CD8-positive, alpha-beta memory T cell (primary cell): ENCODE measurements around the gene COX10. TPM values are rescaled to one million over a fixed set of nuclear protein-coding genes. Genes with fewer than 3 reads are reported as not detected.
A peak's percentile ranks its signal among the peaks of the same experiment; 100 is the strongest.

Experiments used
- CTCF ChIA-PET: fragments of 350-600 bp; sonication (Branson Sonifier 250); formaldehyde crosslinking; loops from one replicate; lab custom pipeline; 2021; ENCODE audit warnings: antibody characterized with exemption; lab: Charles Lee
- POLR2A ChIA-PET: fragments of 350-600 bp; sonication (Branson Sonifier 250); formaldehyde crosslinking; loops from one replicate; lab custom pipeline; 2021; ENCODE audit warnings: antibody characterized with exemption; lab: Charles Lee
- DNase-seq, 5 donors: peaks; one replicate each; pipeline versions ENCODE4 v3.0.0 to v3.0.0-alpha.2; 2020 to 2022; ENCODE audit warnings: mixed read lengths in 1 of 5
- H3K27ac ChIP-seq: one replicate; pipeline ENCODE4 v1.7.0; 2013; ENCODE audit warnings: low read depth, mild to moderate bottlenecking, low read length, moderate library complexity
- H3K27me3 ChIP-seq: 2 replicates; pipeline ENCODE4 v1.7.0; 2013; ENCODE audit warnings: low read length, mild to moderate bottlenecking; ENCODE audit not compliant: insufficient read depth, poor library complexity, severe bottlenecking
- H3K36me3 ChIP-seq: 2 replicates; pipeline ENCODE4 v1.7.0; 2013; ENCODE audit warnings: mild to moderate bottlenecking, low read length, moderate library complexity; ENCODE audit not compliant: insufficient read depth
- H3K4me1 ChIP-seq: 2 replicates; pipeline ENCODE4 v1.7.0; 2013; ENCODE audit warnings: mild to moderate bottlenecking, low read length, moderate library complexity; ENCODE audit not compliant: insufficient read depth
- H3K4me3 ChIP-seq: 2 replicates; pipeline ENCODE4 v1.7.0; 2013; ENCODE audit warnings: mild to moderate bottlenecking, low read length
- H3K9me3 ChIP-seq: 2 replicates; pipeline ENCODE4 v1.7.0; 2013; ENCODE audit warnings: mild to moderate bottlenecking, low read length
- H3K27ac Mint-ChIP-seq, 8 donors: one replicate each; pipeline ENCODE4 v1.8.0; 2020 to 2021; ENCODE audit warnings: mixed read lengths in 8 of 8, mild to moderate bottlenecking in 6 of 8, inconsistent platforms in 3 of 8, moderate library complexity in 3 of 8
- H3K27me3 Mint-ChIP-seq, 2 donors: one replicate each; pipeline ENCODE4 v1.8.0; 2020 to 2021; ENCODE audit warnings: mixed read lengths in 2 of 2, mild to moderate bottlenecking in 1 of 2, moderate library complexity in 1 of 2
- H3K36me3 Mint-ChIP-seq, 3 donors: one replicate each; pipeline ENCODE4 v1.8.0; 2020 to 2021; ENCODE audit warnings: mixed read lengths in 3 of 3, inconsistent platforms in 1 of 3, mild to moderate bottlenecking in 1 of 3
- H3K4me1 Mint-ChIP-seq, 3 donors: one replicate each; pipeline ENCODE4 v1.8.0; 2020 to 2021; ENCODE audit warnings: mixed read lengths in 3 of 3, inconsistent platforms in 1 of 3, mild to moderate bottlenecking in 1 of 3
- H3K4me3 Mint-ChIP-seq, 7 donors: one replicate each; pipeline ENCODE4 v1.8.0; 2020 to 2021; ENCODE audit warnings: mixed read lengths in 7 of 7, mild to moderate bottlenecking in 6 of 7, moderate library complexity in 4 of 7, inconsistent platforms in 2 of 7
- H3K9me3 Mint-ChIP-seq, 5 donors: one replicate each; pipeline ENCODE4 v1.8.0; 2020 to 2022; ENCODE audit warnings: mixed read lengths in 5 of 5, mild to moderate bottlenecking in 3 of 5, moderate library complexity in 2 of 5, inconsistent platforms in 1 of 5
- polyA plus RNA-seq: library from polyadenylated mRNA; unstranded; fragments of 300-500 nt; fragmentation: Illumina TruSeq; gene quantifications from one replicate; pipeline ENCODE4 v1.2.3, GENCODE V29; 2021
- total RNA-seq, 2 experiments: library from RNA; stranded (reverse); gene quantifications; one replicate each; pipeline ENCODE4 v1.2.3, GENCODE V29; 2021

COX10 gene
- total and polyA plus RNA-seq, 3 experiments from 2014 or later: 19.9 to 30.9 (median 30.4) TPM

GRCh38 chr17:14094676-14095601, 25.6 kb downstream of the COX10 start:
- Histone ChIP-seq H3K4me1 (no peaks in the 10 kb centered on the region), H3K36me3 (no peaks in the 10 kb centered on the region), H3K27me3 (no peaks in the 10 kb centered on the region), H3K4me3 (no peak overlapping the region), H3K27ac (no peak overlapping the region), H3K9me3 (no peaks in the 10 kb centered on the region)
- ChIA-PET POLR2A (no interaction called here), CTCF (interaction anchor here (1.1 kb wide), 1 partner anchor 206 kb away, joined by 4 read pairs; the partner anchor contains the start of gene HS3ST3B1)
- peak overlapping the region in 2 of 8 donors; percentile 44 to 64 for H3K27ac Mint-ChIP-seq
- H3K27me3 Mint-ChIP-seq: no peaks in the 10 kb centered on the region
- H3K36me3 Mint-ChIP-seq: peaks cover 0 to 5% (median under 1%) of the 10 kb centered on the region in 3 donors
- H3K4me1 Mint-ChIP-seq: peaks cover 23 to 52% (median 36%) of the 10 kb centered on the region in 3 donors
- no peak overlapping the region for H3K4me3 Mint-ChIP-seq
- no peaks in the 10 kb centered on the region for H3K9me3 Mint-ChIP-seq
- DNase-seq: no peak

DNA sequence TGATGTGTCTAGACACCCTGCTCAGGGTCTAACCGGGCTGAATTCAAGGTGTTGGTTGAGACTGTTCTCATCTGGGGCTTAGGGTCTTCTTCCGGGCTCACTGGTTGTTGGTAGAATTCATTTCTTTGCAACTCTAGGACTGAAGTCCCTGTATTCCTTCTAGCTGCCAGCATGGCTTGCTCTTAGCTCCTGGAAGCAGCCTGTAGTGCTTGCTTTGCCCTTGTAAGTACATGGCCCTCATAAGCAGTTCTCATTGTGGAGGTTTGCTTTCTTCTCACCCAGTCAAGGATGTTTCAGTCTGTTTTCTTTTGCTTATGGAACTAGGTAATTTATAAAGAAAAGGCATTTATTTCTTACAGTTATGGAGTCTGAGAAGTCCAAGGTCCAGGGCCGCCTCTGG, 26.3 kb downstream of the COX10 start:
- Histone ChIP-seq H3K36me3 (no peaks in the 10 kb centered on the region), H3K27me3 (no peaks in the 10 kb centered on the region), H3K4me1 (no peaks in the 10 kb centered on the region), H3K27ac (no peak overlapping the region), H3K4me3 (no peak overlapping the region), H3K9me3 (no peaks in the 10 kb centered on the region)
- H3K27me3 Mint-ChIP-seq: no peaks in the 10 kb centered on the region
- ChIA-PET CTCF (interaction anchor here (1.1 kb wide), 1 partner anchor 205 kb away, joined by 4 read pairs; the partner anchor contains the start of gene HS3ST3B1), POLR2A (no interaction called here)
- no peak for DNase-seq
- peaks cover 0 to 4% (median 0%) of the 10 kb centered on the region in 3 donors for H3K36me3 Mint-ChIP-seq
- H3K4me1 Mint-ChIP-seq: peaks cover 19 to 47% (median 34%) of the 10 kb centered on the region in 3 donors
- H3K27ac Mint-ChIP-seq: peak overlapping the region in 1 of 8 donors; percentile 45
- peak overlapping the region in 1 of 7 donors; percentile 54 for H3K4me3 Mint-ChIP-seq
- H3K9me3 Mint-ChIP-seq: no peaks in the 10 kb centered on the region

- H3K9me3 Mint-ChIP-seq: no peaks in the 10 kb centered on the region
Observed at GRCh38 chr17:14098246-14098645, 28.9 kb downstream of the COX10 start.

GRCh38 chr17:14101976-14102375, 32.7 kb downstream of the COX10 start:
- H3K4me1 ChIP-seq: no peaks in the 10 kb centered on the region
- no peak for DNase-seq
- no peaks in the 10 kb centered on the region for H3K27me3 ChIP-seq
- Mint-ChIP-seq H3K27ac (peak overlapping the region in 2 of 8 donors; percentile 7 to 32), H3K36me3 (peaks cover 3 to 25% (median 11%) of the 10 kb centered on the region in 3 donors), H3K9me3 (no peaks in the 10 kb centered on the region), H3K4me3 (no peak overlapping the region), H3K27me3 (no peaks in the 10 kb centered on the region), H3K4me1 (peaks cover 2 to 19% (median 14%) of the 10 kb centered on the region in 3 donors)
- H3K4me3 ChIP-seq: no peak overlapping the region
- H3K36me3 ChIP-seq: no peaks in the 10 kb centered on the region
- POLR2A ChIA-PET: no interaction called here
- no peaks in the 10 kb centered on the region for H3K9me3 ChIP-seq
- H3K27ac ChIP-seq: no peak overlapping the region
- CTCF ChIA-PET: no interaction called here

More at GRCh38 chr17:14098246-14098645, 28.9 kb downstream of the COX10 start:
- Histone ChIP-seq H3K27ac (no peak overlapping the region), H3K9me3 (no peaks in the 10 kb centered on the region), H3K4me3 (no peak overlapping the region), H3K36me3 (no peaks in the 10 kb centered on the region), H3K4me1 (no peaks in the 10 kb centered on the region), H3K27me3 (no peaks in the 10 kb centered on the region)
- POLR2A ChIA-PET: no interaction called here
- no peak overlapping the region for H3K27ac Mint-ChIP-seq
- H3K27me3 Mint-ChIP-seq: no peaks in the 10 kb centered on the region
- no peak for DNase-seq
- H3K4me1 Mint-ChIP-seq: peaks cover 12 to 32% (median 15%) of the 10 kb centered on the region in 3 donors
- peaks cover 0 to 17% (median 3%) of the 10 kb centered on the region in 3 donors for H3K36me3 Mint-ChIP-seq
- CTCF ChIA-PET: no interaction called here
- no peak overlapping the region for H3K4me3 Mint-ChIP-seq

DNA sequence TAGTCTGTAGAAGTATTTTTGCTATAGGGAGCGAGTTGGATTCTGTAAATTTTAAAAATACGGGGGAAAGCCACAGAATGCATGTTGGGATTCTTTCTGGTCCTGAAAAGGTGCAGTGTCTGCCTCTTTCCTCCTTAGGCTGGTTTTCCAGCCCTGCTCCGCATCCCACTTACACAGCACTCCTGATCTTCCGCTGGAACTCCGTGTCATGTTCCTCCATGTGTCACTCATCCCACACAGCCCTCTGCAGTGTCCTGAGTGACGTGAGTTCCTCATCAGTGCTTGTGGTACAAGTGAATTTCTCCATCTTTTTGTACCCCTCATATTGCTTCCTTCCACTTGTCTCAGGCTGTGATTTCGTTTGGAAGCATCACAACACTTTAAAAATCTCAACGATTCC, 34.5 kb downstream of the COX10 start:
- H3K27me3 Mint-ChIP-seq: no peaks in the 10 kb centered on the region
- POLR2A ChIA-PET: no interaction called here
- H3K4me3 Mint-ChIP-seq: no peak overlapping the region
- CTCF ChIA-PET: no interaction called here
- no peaks in the 10 kb centered on the region for H3K9me3 ChIP-seq
- H3K4me1 Mint-ChIP-seq: peaks cover 18 to 34% (median 27%) of the 10 kb centered on the region in 3 donors
- H3K36me3 Mint-ChIP-seq: peaks cover 9 to 28% (median 15%) of the 10 kb centered on the region in 3 donors
- H3K27ac ChIP-seq: no peak overlapping the region
- H3K9me3 Mint-ChIP-seq: no peaks in the 10 kb centered on the region
- H3K27ac Mint-ChIP-seq: peak overlapping the region in 1 of 8 donors; percentile 8
- H3K4me3 ChIP-seq: no peak overlapping the region
- no peaks in the 10 kb centered on the region for H3K36me3 ChIP-seq
- H3K4me1 ChIP-seq: no peaks in the 10 kb centered on the region
- DNase-seq: no peak
- H3K27me3 ChIP-seq: no peaks in the 10 kb centered on the region

DNA sequence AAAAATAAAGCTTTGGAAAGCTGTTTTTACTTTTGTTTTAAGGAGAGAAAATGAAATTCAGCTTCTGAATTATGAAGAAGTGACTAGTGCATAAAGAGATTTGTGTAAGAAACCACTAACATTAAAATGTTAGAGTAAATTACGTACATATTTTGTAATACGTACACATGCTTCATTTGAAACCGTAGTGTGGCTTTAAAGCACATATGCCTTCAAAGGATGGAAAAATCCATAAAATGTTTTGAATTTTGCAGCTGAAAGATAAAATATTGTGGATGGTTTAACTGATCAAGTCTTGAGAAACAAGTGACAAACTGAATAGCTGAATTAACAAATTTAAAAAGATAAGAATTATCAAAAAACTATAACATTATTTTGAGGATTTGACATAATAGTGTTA, 35.4 kb downstream of the COX10 start:
- CTCF ChIA-PET: no interaction called here
- H3K27ac Mint-ChIP-seq: no peak overlapping the region
- H3K4me3 ChIP-seq: no peak overlapping the region
- H3K36me3 ChIP-seq: no peaks in the 10 kb centered on the region
- no peaks in the 10 kb centered on the region for H3K9me3 Mint-ChIP-seq
- peaks cover 9 to 28% (median 15%) of the 10 kb centered on the region in 3 donors for H3K36me3 Mint-ChIP-seq
- no peak for DNase-seq
- H3K4me3 Mint-ChIP-seq: no peak overlapping the region
- no peaks in the 10 kb centered on the region for H3K27me3 Mint-ChIP-seq
- H3K27me3 ChIP-seq: no peaks in the 10 kb centered on the region
- no peaks in the 10 kb centered on the region for H3K4me1 ChIP-seq
- POLR2A ChIA-PET: no interaction called here
- no peaks in the 10 kb centered on the region for H3K9me3 ChIP-seq
- H3K27ac ChIP-seq: no peak overlapping the region
- peaks cover 18 to 35% (median 28%) of the 10 kb centered on the region in 3 donors for H3K4me1 Mint-ChIP-seq

DNA sequence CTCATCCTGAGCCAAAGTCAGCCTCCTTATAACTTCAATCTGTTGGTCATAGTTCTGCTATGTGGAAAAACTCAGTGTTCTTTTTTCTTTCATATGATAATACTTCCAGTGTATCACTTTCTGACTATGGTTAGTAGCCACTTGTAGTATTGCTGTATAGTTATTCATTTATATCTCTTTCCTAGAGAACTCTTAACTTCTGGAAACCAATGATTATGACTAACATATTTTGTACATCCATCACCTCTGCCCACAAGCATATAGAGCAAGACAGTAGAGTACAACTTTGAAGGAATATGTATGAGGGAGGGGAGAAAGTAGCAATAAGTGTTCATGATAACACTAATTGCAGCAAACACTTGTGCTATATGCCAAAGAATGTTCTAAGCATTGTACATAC, 38.6 kb downstream of the COX10 start:
- Histone ChIP-seq H3K9me3 (no peaks in the 10 kb centered on the region), H3K4me3 (no peak overlapping the region), H3K36me3 (no peaks in the 10 kb centered on the region), H3K27me3 (no peaks in the 10 kb centered on the region), H3K4me1 (no peaks in the 10 kb centered on the region), H3K27ac (no peak overlapping the region)
- no peak for DNase-seq
- H3K4me3 Mint-ChIP-seq: no peak overlapping the region
- no peak overlapping the region for H3K27ac Mint-ChIP-seq
- no peaks in the 10 kb centered on the region for H3K9me3 Mint-ChIP-seq
- peaks cover 24 to 45% (median 42%) of the 10 kb centered on the region in 3 donors for H3K4me1 Mint-ChIP-seq
- ChIA-PET CTCF (no interaction called here), POLR2A (no interaction called here)
- peaks cover 9 to 17% (median 12%) of the 10 kb centered on the region in 3 donors for H3K36me3 Mint-ChIP-seq
- no peaks in the 10 kb centered on the region for H3K27me3 Mint-ChIP-seq

GRCh38 chr17:14112407-14112806, 43.1 kb downstream of the COX10 start:
- no peaks in the 10 kb centered on the region for H3K9me3 ChIP-seq
- H3K27me3 ChIP-seq: no peaks in the 10 kb centered on the region
- Mint-ChIP-seq H3K36me3 (peaks cover 1 to 5% (median 2%) of the 10 kb centered on the region in 3 donors), H3K4me1 (peaks cover 51 to 75% (median 72%) of the 10 kb centered on the region in 3 donors), H3K27ac (no peak overlapping the region), H3K4me3 (no peak overlapping the region), H3K9me3 (no peaks in the 10 kb centered on the region), H3K27me3 (no peaks in the 10 kb centered on the region)
- H3K27ac ChIP-seq: no peak overlapping the region
- no peak for DNase-seq
- POLR2A ChIA-PET: no interaction called here
- H3K36me3 ChIP-seq: no peaks in the 10 kb centered on the region
- CTCF ChIA-PET: no interaction called here
- H3K4me3 ChIP-seq: no peak overlapping the region
- H3K4me1 ChIP-seq: no peaks in the 10 kb centered on the region
